HepG2 (cell line): ENCODE measurements around the gene ABCD4. TPM values are rescaled to one million over a fixed set of nuclear protein-coding genes. Genes with fewer than 3 reads are reported as not detected.

ENCODE experiments used
- ATAC-seq: fragments of 200-7000 bp; cut with Tn5 transposase; 3 replicates; pipeline ENCODE4 v1.9.1; 2020; ENCODE audit warnings: mild to moderate bottlenecking, moderate library complexity
- BruUV-seq: library from RNA; stranded (reverse); fragments of 400-500 nt; replicated peaks from 2 replicates; lab custom pipeline; 2021; lab: Mats Ljungman, UMichigan
- CTCF ChIA-PET: fragments of 300-600 bp; formaldehyde crosslinking; extraction: SDS; loops from one replicate; lab custom pipeline; 2021; ENCODE audit warnings: low total read pairs, inconsistent platforms, low intra/inter-chr PET ratio; lab: Yijun Ruan, JAX
- POLR2A ChIA-PET: fragments of 350-600 bp; sonication (Branson Sonifier 250); formaldehyde crosslinking; loops from one replicate; lab custom pipeline; 2020; ENCODE audit warnings: antibody characterized with exemption, inconsistent platforms; lab: Yijun Ruan, JAX
- DNase-seq: peaks from one replicate; pipeline ENCODE4 v3.0.0-alpha.2; 2015; ENCODE audit warnings: low spot score
- FAIRE-seq: peaks from 3 replicates; lab custom pipeline; 2011; peaks lifted over from hg19 to GRCh38; lab: Jason Lieb, UNC
- H2AFZ ChIP-seq: one replicate; pipeline ENCODE4 v1.6.1; 2011; ENCODE audit warnings: low read length, inconsistent platforms
- H3K27ac ChIP-seq: fragments of 300-600 bp; 3 replicates; pipeline ENCODE4 v1.8.0; 2011; ENCODE audit warnings: mixed run types, mild to moderate bottlenecking, mixed read lengths, low read length, inconsistent platforms; ENCODE audit not compliant: insufficient read depth; ENCODE audit errors: extremely low read length
- H3K27me3 ChIP-seq, 2 experiments: fragments of 200-600 bp in 1 of 2; 2 replicates in 1 of 2; 3 replicates in 1 of 2; pipeline versions ENCODE4 v1.6.0 to v1.8.0; 2011; ENCODE audit warnings: low read length in 2 of 2, mild to moderate bottlenecking in 2 of 2, moderate library complexity in 2 of 2, inconsistent platforms in 1 of 2; ENCODE audit not compliant: insufficient read depth in 2 of 2, control insufficient read depth in 1 of 2
- H3K36me3 ChIP-seq, 2 experiments: fragments of 200-600 bp in 1 of 2; replicated peaks in 1 of 2; 2 replicates in 1 of 2; 3 replicates in 1 of 2; pipeline versions ENCODE4 v1.5.1 to v1.8.0; 2011; ENCODE audit warnings: low read length in 2 of 2, inconsistent platforms in 1 of 2; ENCODE audit not compliant: insufficient read depth in 2 of 2, control insufficient read depth in 1 of 2
- H3K4me1 ChIP-seq: 2 replicates; pipeline ENCODE4 v1.5.1; 2012; ENCODE audit warnings: low read length, inconsistent platforms; ENCODE audit not compliant: insufficient read depth
- H3K4me2 ChIP-seq: 2 replicates; pipeline ENCODE4 v1.6.0; 2011; ENCODE audit warnings: low read depth, low read length, inconsistent platforms
- H3K4me3 ChIP-seq, 3 experiments: fragments of 200-600 bp in 1 of 3; sonication (generic), shearing (Covaris generic) in 1 of 3; replicated peaks in 1 of 3; 2 replicates each; pipeline ENCODE4 v1.5.1; 2011 to 2016; ENCODE audit warnings: low read length in 3 of 3, inconsistent platforms in 2 of 3, low read depth in 2 of 3, mild to moderate bottlenecking in 2 of 3, control low read depth in 1 of 3, mixed read lengths in 1 of 3; ENCODE audit not compliant: insufficient read depth in 1 of 3
- H3K79me2 ChIP-seq: one replicate; pipeline ENCODE4 v1.6.1; 2011; ENCODE audit warnings: low read length, inconsistent platforms; ENCODE audit not compliant: insufficient read depth
- H3K9ac ChIP-seq: 2 replicates; pipeline ENCODE4 v1.6.0; 2011; ENCODE audit warnings: mild to moderate bottlenecking, low read depth, low read length, inconsistent platforms; ENCODE audit not compliant: insufficient read depth
- H3K9me3 ChIP-seq: 2 replicates; pipeline ENCODE4 v1.5.1; 2012; ENCODE audit warnings: mild to moderate bottlenecking, low read length
- H4K20me1 ChIP-seq: 2 replicates; pipeline ENCODE4 v1.6.0; 2011; ENCODE audit warnings: inconsistent platforms, mild to moderate bottlenecking, low read length, moderate library complexity; ENCODE audit not compliant: insufficient read depth
- AGO2 ChIP-seq: fragments of 200-400 bp; formaldehyde crosslinking; optimal IDR thresholded peaks from 2 replicates; pipeline ENCODE3; 2017; ENCODE audit warnings: mild to moderate bottlenecking, low read depth, low read length, moderate library complexity
- RFX1 ChIP-seq: fragments of 450-650 bp; IDR thresholded peaks from 2 replicates; pipeline ENCODE4 v1.6.1; 2017
- ZNF543 ChIP-seq: sonication (generic); formaldehyde crosslinking; IDR thresholded peaks from 2 replicates; pipeline ENCODE4 v1.4.0; 2020; ENCODE audit warnings: mild to moderate bottlenecking, missing genetic modification reagents
- WGBS: methylation state at CpG from one replicate; pipeline ENCODE4 v1.1.6; 2017; ENCODE audit warnings: low lambda C conversion rate; 5-methylcytosine and 5-hydroxymethylcytosine counted together
- in situ Hi-C: cut with HindIII; loops from 2 replicates; pipeline ENCODE4 v1.10.0; 2017; ENCODE audit warnings: low pct_unique_long_range_greater_than_20kb; ENCODE audit not compliant: extremely low pct_ligation_motif_present
- intact Hi-C: fragments of 100-400 bp; cut with micrococcal nuclease; formaldehyde crosslinking; loops from one replicate; pipeline ENCODE4 v1.10.0; 2022; ENCODE audit not compliant: unreplicated experiment
- polyA plus RNA-seq, 8 experiments: library from polyadenylated mRNA; depleted of rRNA in 3 of 8; stranded (reverse) in 7 of 8; unstranded in 1 of 8; fragments of >200 nt; fragmentation: Illumina TruSeq in 4 of 8; extraction: Trizol in 4 of 8; gene quantifications; 2 replicates each; pipeline versions ENCODE4 v1.2.1 to v1.2.3, GENCODE V29; 2011 to 2016; ENCODE audit warnings: low read depth in 4 of 8, missing spikeins in 1 of 8, mixed read lengths in 1 of 8; ENCODE audit not compliant: insufficient read depth in 1 of 8
- total RNA-seq, 5 experiments: library from RNA; depleted of rRNA; stranded (reverse); fragments of >200 nt; fragmentation: Illumina TruSeq; extraction: Trizol; gene quantifications; 2 replicates each; pipeline ENCODE4 v1.2.3, GENCODE V29; 2016; ENCODE audit warnings: low read depth in 1 of 5
- TF ChIP-seq, protein P1 (sequence below): sonication (generic); formaldehyde crosslinking; IDR thresholded peaks from 2 replicates; pipeline ENCODE4 v1.4.0; 2020; ENCODE audit warnings: missing genetic modification reagents

Gene ABCD4
- total and polyA plus RNA-seq, 2 of the 13 experiments (the other 11 are each of a cell fraction or from before 2014, with no cell fraction given) = 47.5 to 50.5 TPM

DNA sequence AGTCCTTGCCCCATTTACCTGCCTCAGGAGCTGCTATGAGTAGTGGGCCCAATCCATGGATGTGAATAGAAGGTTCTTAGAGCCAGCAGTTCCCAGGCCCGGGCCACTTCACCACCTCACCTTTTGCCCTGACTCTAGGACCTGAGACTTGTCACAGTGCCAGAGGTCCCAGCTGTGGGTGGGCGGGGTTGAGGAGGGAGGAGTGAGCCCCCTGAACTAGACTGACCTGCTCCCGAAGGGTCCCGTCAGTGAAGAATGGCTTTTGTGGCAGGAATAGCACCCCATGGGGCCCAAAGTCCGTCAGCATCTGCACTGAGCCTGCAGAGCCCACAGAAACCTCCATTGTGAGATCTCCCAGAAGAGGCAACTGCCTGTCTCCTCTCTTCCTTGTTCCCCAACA, 12.9 kb downstream of the ABCD4 start:
- Histone ChIP-seq H3K27me3 (no peaks in the 10 kb centered on the region), H3K4me2 (no peak overlapping the region), H3K27ac (no peak overlapping the region), H3K79me2 (peaks cover 6% of the 10 kb centered on the region), H3K9me3 (no peaks in the 10 kb centered on the region), H3K36me3 (peaks cover 40 to 82% of the 10 kb centered on the region in 2 experiments), H3K9ac (no peak overlapping the region), H3K4me1 (peaks cover 6% of the 10 kb centered on the region), H2AFZ (no peak overlapping the region), H4K20me1 (peaks cover 2% of the 10 kb centered on the region; the same call in 1 of the 2 replicates), H3K4me3 (no peak overlapping the region)
- TF ChIP-seq ZNF543 (CRISPR knock-in tag) (no peak), AGO2 (peak; percentile 43)
- ATAC-seq = no peak
- no peak for FAIRE-seq
- no TSS peak for BruUV-seq
- POLR2A ChIA-PET = no interaction called here
- CTCF ChIA-PET = no interaction called here
- WGBS = 75% methylated on average over 1 of the region's 5 CpGs
- intact Hi-C loops (no loop called here), in situ Hi-C loops (no loop called here)
- no peak for DNase-seq

DNA sequence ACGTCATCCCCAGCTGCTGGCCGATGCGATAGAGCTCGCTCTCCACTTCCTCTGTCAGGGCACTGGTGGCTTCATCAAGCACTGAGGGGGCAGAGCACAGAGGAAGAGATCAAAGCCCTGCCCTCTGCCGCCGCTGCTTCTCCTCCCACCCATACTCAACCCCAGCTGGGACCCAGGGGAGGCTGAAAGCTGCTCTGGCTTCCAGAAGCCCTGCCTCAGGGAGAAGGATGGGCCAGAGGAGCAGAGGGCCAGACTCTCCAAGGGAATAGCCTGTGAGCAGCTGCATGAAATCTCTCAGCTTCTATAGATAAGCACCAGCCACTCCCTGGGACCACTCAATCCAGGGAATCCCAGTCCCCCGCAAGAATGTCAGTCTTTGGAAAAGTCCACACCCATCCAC, 16.0 kb downstream of the ABCD4 start:
- Histone ChIP-seq H2AFZ (no peak overlapping the region), H3K4me1 (no peaks in the 10 kb centered on the region), H3K4me2 (no peak overlapping the region), H3K9ac (no peak overlapping the region), H3K79me2 (no peaks in the 10 kb centered on the region), H3K27ac (no peak overlapping the region), H3K9me3 (no peaks in the 10 kb centered on the region), H3K36me3 (peaks cover 32 to 69% of the 10 kb centered on the region in 2 experiments), H3K27me3 (no peaks in the 10 kb centered on the region), H4K20me1 (0 out of 2 replicates have a peak, but pooled peaks cover 2% of the 10 kb centered on the region), H3K4me3 (no peak overlapping the region)
- TF ChIP-seq, protein P1, sequence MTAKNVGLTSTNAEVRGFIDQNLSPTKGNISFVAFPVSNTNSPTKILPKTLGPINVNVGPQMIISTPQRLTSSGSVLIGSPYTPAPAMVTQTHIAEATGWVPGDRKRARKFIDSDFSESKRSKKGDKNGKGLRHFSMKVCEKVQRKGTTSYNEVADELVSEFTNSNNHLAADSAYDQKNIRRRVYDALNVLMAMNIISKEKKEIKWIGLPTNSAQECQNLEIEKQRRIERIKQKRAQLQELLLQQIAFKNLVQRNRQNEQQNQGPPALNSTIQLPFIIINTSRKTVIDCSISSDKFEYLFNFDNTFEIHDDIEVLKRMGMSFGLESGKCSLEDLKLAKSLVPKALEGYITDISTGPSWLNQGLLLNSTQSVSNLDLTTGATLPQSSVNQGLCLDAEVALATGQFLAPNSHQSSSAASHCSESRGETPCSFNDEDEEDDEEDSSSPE = no peak
- peak; percentile 38 for TF ChIP-seq AGO2
- TF ChIP-seq RFX1 = no peak
- intact Hi-C loops (no loop called here), in situ Hi-C loops (no loop called here)
- DNase-seq (no peak), FAIRE-seq (no peak), ATAC-seq (no peak)
- ChIA-PET CTCF (no interaction called here), POLR2A (no interaction called here)
- 100% methylated on average over 7 of the region's 7 CpGs for WGBS
- no TSS peak for BruUV-seq
